HepG2 (cell line): ENCODE measurements around the gene SNN. TPM values are rescaled to one million over a fixed set of nuclear protein-coding genes. Genes with fewer than 3 reads are reported as not detected.

Source experiments
- AFF4 ChIP-seq: sonication (generic); formaldehyde crosslinking; IDR thresholded peaks from 2 replicates; pipeline ENCODE4 v1.4.0; 2020; ENCODE audit warnings: missing genetic modification reagents
- CENPT ChIP-seq: sonication (generic); formaldehyde crosslinking; IDR thresholded peaks from 2 replicates; pipeline ENCODE4 v1.8.0; 2022; ENCODE audit warnings: low read depth, mild to moderate bottlenecking, moderate library complexity, missing genetic modification reagents
- ELF1 ChIP-seq: sonication (generic); formaldehyde crosslinking; IDR thresholded peaks from 2 replicates; pipeline ENCODE4 v1.4.0; 2020; ENCODE audit warnings: missing genetic modification reagents
- ESRRA ChIP-seq: sonication (generic); formaldehyde crosslinking; IDR thresholded peaks from 2 replicates; pipeline ENCODE4 v1.5.1; 2020; ENCODE audit warnings: mild to moderate bottlenecking, low read depth, missing genetic modification reagents
- MTERF4 ChIP-seq: sonication (generic); formaldehyde crosslinking; IDR thresholded peaks from 2 replicates; pipeline ENCODE4 v1.8.0; 2023; ENCODE audit warnings: mild to moderate bottlenecking, missing genetic modification reagents
- NFE2 ChIP-seq: sonication (generic); formaldehyde crosslinking; IDR thresholded peaks from 2 replicates; pipeline ENCODE4 v1.4.0; 2020; ENCODE audit warnings: missing genetic modification reagents
- NFIB ChIP-seq: sonication (generic); formaldehyde crosslinking; IDR thresholded peaks from 2 replicates; pipeline ENCODE4 v1.9.0; 2021; ENCODE audit warnings: missing genetic modification reagents, mild to moderate bottlenecking, borderline replicate concordance
- RFX1 ChIP-seq: fragments of 450-650 bp; IDR thresholded peaks from 2 replicates; pipeline ENCODE4 v1.6.1; 2017
- SMARCE1 ChIP-seq: fragments of 450-650 bp; IDR thresholded peaks from 2 replicates; pipeline ENCODE4 v1.6.1; 2017; ENCODE audit warnings: borderline replicate concordance
- THAP8 ChIP-seq: sonication (generic); formaldehyde crosslinking; IDR thresholded peaks from 2 replicates; pipeline ENCODE4 v1.5.1; 2020; ENCODE audit warnings: missing genetic modification reagents, mild to moderate bottlenecking, borderline replicate concordance
- ZFP82 ChIP-seq: sonication (generic); formaldehyde crosslinking; IDR thresholded peaks from 2 replicates; pipeline ENCODE4 v1.5.1; 2020; ENCODE audit warnings: mild to moderate bottlenecking, missing genetic modification reagents, borderline replicate concordance
- ZNF230 ChIP-seq: sonication (generic); formaldehyde crosslinking; IDR thresholded peaks from 2 replicates; pipeline ENCODE4 v1.4.0; 2020; ENCODE audit warnings: mild to moderate bottlenecking, missing genetic modification reagents
- ZNF234 ChIP-seq: sonication (generic); formaldehyde crosslinking; conservative IDR thresholded peaks from 2 replicates; pipeline ENCODE4 v1.5.1; 2020; ENCODE audit warnings: mild to moderate bottlenecking, missing genetic modification reagents
- ZNF275 ChIP-seq: sonication (generic); formaldehyde crosslinking; IDR thresholded peaks from 2 replicates; pipeline ENCODE4 v1.8.0; 2022; ENCODE audit warnings: missing genetic modification reagents, mild to moderate bottlenecking, inconsistent platforms, borderline replicate concordance
- ZNF30 ChIP-seq: sonication (generic); formaldehyde crosslinking; IDR thresholded peaks from 2 replicates; pipeline ENCODE4 v1.5.0; 2020; ENCODE audit warnings: mild to moderate bottlenecking, missing genetic modification reagents
- ZNF354B ChIP-seq: sonication (generic); formaldehyde crosslinking; IDR thresholded peaks from 2 replicates; pipeline ENCODE4 v1.8.0; 2022; ENCODE audit warnings: mild to moderate bottlenecking, missing genetic modification reagents
- ZNF367 ChIP-seq: sonication (generic); formaldehyde crosslinking; IDR thresholded peaks from 2 replicates; pipeline ENCODE4 v1.4.0; 2020; ENCODE audit warnings: missing genetic modification reagents, borderline replicate concordance
- ZNF432 ChIP-seq: sonication (generic); formaldehyde crosslinking; IDR thresholded peaks from 2 replicates; pipeline ENCODE4 v1.5.0; 2020; ENCODE audit warnings: missing genetic modification reagents, mild to moderate bottlenecking, borderline replicate concordance
- ZNF607 ChIP-seq: sonication (generic); formaldehyde crosslinking; IDR thresholded peaks from 2 replicates; pipeline ENCODE4 v1.5.1; 2020; ENCODE audit warnings: missing genetic modification reagents, mild to moderate bottlenecking, borderline replicate concordance
- ZNF644 ChIP-seq: IDR thresholded peaks from 2 replicates; pipeline ENCODE4 v1.6.1; 2016; ENCODE audit warnings: low read depth
- ZNF678 ChIP-seq: sonication (generic); formaldehyde crosslinking; IDR thresholded peaks from 2 replicates; pipeline ENCODE4 v1.4.0; 2020; ENCODE audit warnings: mild to moderate bottlenecking, missing genetic modification reagents
- polyA plus RNA-seq, 8 experiments: library from polyadenylated mRNA; depleted of rRNA in 3 of 8; stranded (reverse) in 7 of 8; unstranded in 1 of 8; fragments of >200 nt; fragmentation: Illumina TruSeq in 4 of 8; extraction: Trizol in 4 of 8; gene quantifications; 2 replicates each; pipeline versions ENCODE4 v1.2.1 to v1.2.3, GENCODE V29; 2011 to 2016; ENCODE audit warnings: low read depth in 4 of 8, missing spikeins in 1 of 8, mixed read lengths in 1 of 8; ENCODE audit not compliant: insufficient read depth in 1 of 8
- total RNA-seq, 5 experiments: library from RNA; depleted of rRNA; stranded (reverse); fragments of >200 nt; fragmentation: Illumina TruSeq; extraction: Trizol; gene quantifications; 2 replicates each; pipeline ENCODE4 v1.2.3, GENCODE V29; 2016; ENCODE audit warnings: low read depth in 1 of 5
- TF ChIP-seq, protein P1 (sequence below): sonication (generic); formaldehyde crosslinking; IDR thresholded peaks from 2 replicates; pipeline ENCODE4 v1.8.0; 2022; ENCODE audit warnings: mild to moderate bottlenecking, missing genetic modification reagents; ENCODE audit not compliant: insufficient replicate concordance

SNN gene
- total and polyA plus RNA-seq, 2 of the 13 experiments (the other 11 are each of a cell fraction or from before 2014, with no cell fraction given): 5.2 to 8.4 TPM

- no peak for TF ChIP-seq SMARCE1
- TF ChIP-seq ELF1 (CRISPR knock-in tag): no peak
- no peak for TF ChIP-seq THAP8 (CRISPR knock-in tag)
- no peak for TF ChIP-seq ZFP82 (CRISPR knock-in tag)
- no peak for TF ChIP-seq ZNF354B (CRISPR knock-in tag)
- peak; percentile 90 for TF ChIP-seq MTERF4 (CRISPR knock-in tag)
- no peak; the same call in 1 of the 2 replicates for TF ChIP-seq ZNF275 (CRISPR knock-in tag)
- no peak for TF ChIP-seq RFX1
- TF ChIP-seq ESRRA (CRISPR knock-in tag): no peak
- TF ChIP-seq ZNF607 (CRISPR knock-in tag): no peak
- TF ChIP-seq, protein P1, sequence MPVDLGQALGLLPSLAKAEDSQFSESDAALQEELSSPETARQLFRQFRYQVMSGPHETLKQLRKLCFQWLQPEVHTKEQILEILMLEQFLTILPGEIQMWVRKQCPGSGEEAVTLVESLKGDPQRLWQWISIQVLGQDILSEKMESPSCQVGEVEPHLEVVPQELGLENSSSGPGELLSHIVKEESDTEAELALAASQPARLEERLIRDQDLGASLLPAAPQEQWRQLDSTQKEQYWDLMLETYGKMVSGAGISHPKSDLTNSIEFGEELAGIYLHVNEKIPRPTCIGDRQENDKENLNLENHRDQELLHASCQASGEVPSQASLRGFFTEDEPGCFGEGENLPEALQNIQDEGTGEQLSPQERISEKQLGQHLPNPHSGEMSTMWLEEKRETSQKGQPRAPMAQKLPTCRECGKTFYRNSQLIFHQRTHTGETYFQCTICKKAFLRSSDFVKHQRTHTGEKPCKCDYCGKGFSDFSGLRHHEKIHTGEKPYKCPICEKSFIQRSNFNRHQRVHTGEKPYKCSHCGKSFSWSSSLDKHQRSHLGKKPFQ: no peak
- no peak for TF ChIP-seq AFF4 (CRISPR knock-in tag)
- TF ChIP-seq NFE2 (CRISPR knock-in tag): no peak
- no peak for TF ChIP-seq CENPT (CRISPR knock-in tag)
- TF ChIP-seq NFIB (CRISPR knock-in tag): no peak
- no peak for TF ChIP-seq ZNF678 (CRISPR knock-in tag)
- 0 out of 2 replicates have a peak, but pooled peaks have one; percentile 10 for TF ChIP-seq ZNF230
- TF ChIP-seq ZNF30: no peak
- TF ChIP-seq ZNF234: no peak
- no peak for TF ChIP-seq ZNF367 (CRISPR knock-in tag)
- no peak for TF ChIP-seq ZNF432 (CRISPR knock-in tag)
- TF ChIP-seq ZNF644 (CRISPR knock-in tag): no peak
These were observed 46.2 kb upstream of the SNN start (continued) for GRCh38 chr16:11621920-11622651.
